Endothelial cell (in vitro differentiated cells): ENCODE measurements around the gene DCTN3. TPM values are rescaled to one million over a fixed set of nuclear protein-coding genes. Genes with fewer than 3 reads are reported as not detected.

Experiments
- DNase-seq: peaks from one replicate; pipeline ENCODE4 v3.0.0; 2021; ENCODE audit warnings: low spot score
- H3K27ac Mint-ChIP-seq: one replicate; pipeline ENCODE4 v1.8.0; 2021; ENCODE audit warnings: mixed read lengths, inconsistent platforms; ENCODE audit not compliant: unreplicated experiment
- H3K27me3 Mint-ChIP-seq: one replicate; pipeline ENCODE4 v1.8.0; 2021; ENCODE audit warnings: mild to moderate bottlenecking, moderate library complexity, mixed read lengths, inconsistent platforms; ENCODE audit not compliant: unreplicated experiment
- H3K36me3 Mint-ChIP-seq: one replicate; pipeline ENCODE4 v1.8.0; 2021; ENCODE audit warnings: mild to moderate bottlenecking, low read depth, mixed read lengths, inconsistent platforms; ENCODE audit not compliant: unreplicated experiment
- H3K4me1 Mint-ChIP-seq: one replicate; pipeline ENCODE4 v1.8.0; 2021; ENCODE audit warnings: mild to moderate bottlenecking, mixed read lengths, inconsistent platforms; ENCODE audit not compliant: unreplicated experiment
- H3K4me3 Mint-ChIP-seq: one replicate; pipeline ENCODE4 v1.8.0; 2021; ENCODE audit warnings: mild to moderate bottlenecking, mixed read lengths, inconsistent platforms; ENCODE audit not compliant: unreplicated experiment
- H3K9me3 Mint-ChIP-seq: one replicate; pipeline ENCODE4 v1.8.0; 2021; ENCODE audit warnings: mixed read lengths, inconsistent platforms; ENCODE audit not compliant: unreplicated experiment
- CTCF ChIP-seq: fragments of 200-600 bp; sonication (generic); IDR thresholded peaks from one replicate; pipeline ENCODE4 v1.5.0; 2021; ENCODE audit warnings: antibody characterized with exemption; ENCODE audit not compliant: unreplicated experiment
- long read RNA-seq: library from polyadenylated mRNA; unstranded; transcript quantifications from one replicate; pipeline ENCODE4 v2.0.0, GENCODE V29; 2020; ENCODE audit not compliant: unreplicated experiment
- total RNA-seq: library from RNA; stranded (reverse); fragmentation: NEBNext Ultra II Directional; extraction: Animal tissue kit (Norgen Biotek cat#: 25700); gene quantifications from one replicate; pipeline ENCODE4 v1.2.1, GENCODE V29; 2021; ENCODE audit not compliant: unreplicated experiment

The DCTN3 gene
- 81.5 TPM for total RNA-seq
- long read RNA-seq, transcript DCTN3-201 (7 exons, 808 nt), result major isoform, 32 of 36 reads
- long read RNA-seq, partial matches to known transcripts, result 0 of 36 reads
- long read RNA-seq, other reads (novel, unspliced or antisense), result 2 of 36 reads

- H3K9me3 Mint-ChIP-seq, result no peaks in the 10 kb centered on the region
These were observed at the start of gene DCTN3 for GRCh38 chr9:34620061-34620994. Gene DCTN3, minus strand, starts transcription at chr9:34620495. Its CDS starts 31 bp downstream, at chr9:34620464.

GRCh38 chr9:34665381-34666250 lies 45.3 kb upstream of the DCTN3 start:
- peak overlapping the region; percentile 83 for H3K4me3 Mint-ChIP-seq
- peak; percentile 80 for DNase-seq
- peaks cover 11% of the 10 kb centered on the region for H3K27me3 Mint-ChIP-seq
- H3K4me1 Mint-ChIP-seq, result peaks cover 23% of the 10 kb centered on the region
- H3K9me3 Mint-ChIP-seq, result peaks cover 4% of the 10 kb centered on the region
- H3K36me3 Mint-ChIP-seq, result peaks cover 25% of the 10 kb centered on the region
- no peak overlapping the region for H3K27ac Mint-ChIP-seq
- TF ChIP-seq CTCF, result no peak

More at GRCh38 chr9:34620061-34620994, at the start of gene DCTN3:
- H3K36me3 Mint-ChIP-seq, result peaks cover 13% of the 10 kb centered on the region
- no peak for TF ChIP-seq CTCF
- DNase-seq, result peak; percentile 84
- peaks cover 12% of the 10 kb centered on the region for H3K27me3 Mint-ChIP-seq
- peak within 1 kb of the TSS; percentile 88 for H3K27ac Mint-ChIP-seq
- peak within 1 kb of the TSS; percentile 94 for H3K4me3 Mint-ChIP-seq
- H3K4me1 Mint-ChIP-seq, result peaks cover 15% of the 10 kb centered on the region

- no peak overlapping the region for H3K27ac Mint-ChIP-seq
These were observed 44.7 kb upstream of the DCTN3 start for GRCh38 chr9:34665067-34665380.

GRCh38 chr9:34664281-34665066 lies 44.2 kb upstream of the DCTN3 start:
- Mint-ChIP-seq H3K36me3 (peaks cover 23% of the 10 kb centered on the region), H3K27ac (peak overlapping the region; percentile 55), H3K4me1 (peaks cover 23% of the 10 kb centered on the region), H3K9me3 (peaks cover 4% of the 10 kb centered on the region), H3K4me3 (peak overlapping the region; percentile 92), H3K27me3 (peaks cover 11% of the 10 kb centered on the region)
- peak; percentile 87 for DNase-seq
- peak; percentile 58 for TF ChIP-seq CTCF

More at GRCh38 chr9:34665067-34665380, 44.7 kb upstream of the DCTN3 start:
- Mint-ChIP-seq H3K9me3 (peaks cover 4% of the 10 kb centered on the region), H3K27me3 (peaks cover 11% of the 10 kb centered on the region), H3K4me1 (peaks cover 23% of the 10 kb centered on the region), H3K36me3 (peaks cover 28% of the 10 kb centered on the region), H3K4me3 (peak overlapping the region; percentile 92)
- no peak for TF ChIP-seq CTCF
- no peak for DNase-seq
